Stimulated activated effector memory CD8-positive, alpha-beta T cell treated with anti-CD3 and anti-CD28 coated beads, Interleukin-12 subunit alpha, Interleukin-12 subunit beta, amount 100 ng/mL, for 72 hours (primary cell): ENCODE data around the gene PTBP2.
"Not testable (repeated sequence)": the region's sequence is repeated elsewhere in the genome, so short reads cannot be mapped to it uniquely, and the experiment has no call there.

Experiments
- ATAC-seq: fragments of 150-1000 bp; cut with Tn5 transposase; 2 replicates; pipeline ENCODE4 v1.10.0; 2021
- DNase-seq, 2 donors: peaks; one replicate each; pipeline ENCODE4 v3.0.0; 2021 to 2022; ENCODE audit warnings: low spot score in 2 of 2
- H3K27ac Mint-ChIP-seq: one replicate; pipeline ENCODE4 v1.8.0; 2022; ENCODE audit warnings: mild to moderate bottlenecking, mixed read lengths
- H3K36me3 Mint-ChIP-seq: one replicate; pipeline ENCODE4 v1.8.0; 2022; ENCODE audit warnings: mild to moderate bottlenecking, mixed read lengths
- H3K4me1 Mint-ChIP-seq: one replicate; pipeline ENCODE4 v1.8.0; 2022; ENCODE audit warnings: mixed read lengths
- H3K4me3 Mint-ChIP-seq: one replicate; pipeline ENCODE4 v1.8.0; 2022; ENCODE audit warnings: mild to moderate bottlenecking, mixed read lengths
- H3K9me3 Mint-ChIP-seq: one replicate; pipeline ENCODE4 v1.8.0; 2022; ENCODE audit warnings: mixed read lengths

Gene PTBP2

GRCh38 chr1:96722161-96722922 lies 758 bp downstream of the PTBP2 start:
- Mint-ChIP-seq H3K36me3 (peaks cover 51% of the 10 kb centered on the region), H3K4me3 (peak overlapping the region; percentile 87), H3K27ac (peak overlapping the region; percentile 93), H3K4me1 (peaks cover 33% of the 10 kb centered on the region), H3K9me3 (no peaks in the 10 kb centered on the region)
- peak; percentile 77 for ATAC-seq
- DNase-seq: peak; percentile 43 to 51

- DNase-seq (no peak), ATAC-seq (no peak)
- Mint-ChIP-seq H3K27ac (peak overlapping the region; percentile 93), H3K4me3 (peak overlapping the region; percentile 87), H3K9me3 (no peaks in the 10 kb centered on the region), H3K4me1 (peaks cover 37% of the 10 kb centered on the region), H3K36me3 (peaks cover 57% of the 10 kb centered on the region)
These were observed 1.4 kb downstream of the PTBP2 start for GRCh38 chr1:96722958-96723357.

- peak overlapping the region; percentile 93 for H3K27ac Mint-ChIP-seq
- peaks cover 62% of the 10 kb centered on the region for H3K36me3 Mint-ChIP-seq
- no peak for DNase-seq
- peak overlapping the region; percentile 87 for H3K4me3 Mint-ChIP-seq
- ATAC-seq: no peak
- H3K4me1 Mint-ChIP-seq: peaks cover 40% of the 10 kb centered on the region
- H3K9me3 Mint-ChIP-seq: no peaks in the 10 kb centered on the region
These were observed 1.8 kb downstream of the PTBP2 start for GRCh38 chr1:96723377-96723776.

GRCh38 chr1:96723936-96724335 lies 2.4 kb downstream of the PTBP2 start:
- Mint-ChIP-seq H3K9me3 (no peaks in the 10 kb centered on the region), H3K4me3 (no peak overlapping the region), H3K36me3 (peaks cover 67% of the 10 kb centered on the region), H3K4me1 (peaks cover 43% of the 10 kb centered on the region), H3K27ac (no peak overlapping the region)
- DNase-seq: no peak
- ATAC-seq: no peak

DNA sequence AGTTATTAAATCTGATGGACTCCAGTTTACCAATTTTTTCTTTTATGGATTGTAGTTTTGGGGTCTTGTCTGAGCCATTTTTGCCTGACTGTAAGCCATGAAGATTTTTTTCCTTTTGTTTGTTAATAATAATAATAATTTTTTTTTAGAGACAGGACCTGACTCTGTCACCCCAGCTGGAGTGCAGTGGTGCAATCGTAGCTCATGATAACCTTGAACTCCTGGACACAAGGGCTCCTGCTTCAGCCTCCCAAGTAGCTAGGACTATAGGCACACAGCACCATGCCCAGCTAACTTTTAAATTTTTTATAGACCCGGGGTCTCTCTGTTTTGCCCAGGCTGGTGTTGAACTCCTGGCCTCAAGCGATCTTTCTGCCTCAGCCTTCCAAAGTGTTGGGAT lies 6.3 kb downstream of the PTBP2 start:
- ATAC-seq (no peak), DNase-seq (no peak)
- Mint-ChIP-seq H3K27ac (no peak overlapping the region), H3K36me3 (peaks cover 77% of the 10 kb centered on the region), H3K4me1 (peaks cover 58% of the 10 kb centered on the region), H3K4me3 (no peak overlapping the region), H3K9me3 (no peaks in the 10 kb centered on the region)

- ATAC-seq: no peak
- Mint-ChIP-seq H3K36me3 (peaks cover 77% of the 10 kb centered on the region), H3K4me3 (no peak overlapping the region), H3K27ac (no peak overlapping the region), H3K4me1 (peaks cover 49% of the 10 kb centered on the region), H3K9me3 (no peaks in the 10 kb centered on the region)
- DNase-seq: no peak
These were observed 9.2 kb downstream of the PTBP2 start for GRCh38 chr1:96730574-96731298.

DNA sequence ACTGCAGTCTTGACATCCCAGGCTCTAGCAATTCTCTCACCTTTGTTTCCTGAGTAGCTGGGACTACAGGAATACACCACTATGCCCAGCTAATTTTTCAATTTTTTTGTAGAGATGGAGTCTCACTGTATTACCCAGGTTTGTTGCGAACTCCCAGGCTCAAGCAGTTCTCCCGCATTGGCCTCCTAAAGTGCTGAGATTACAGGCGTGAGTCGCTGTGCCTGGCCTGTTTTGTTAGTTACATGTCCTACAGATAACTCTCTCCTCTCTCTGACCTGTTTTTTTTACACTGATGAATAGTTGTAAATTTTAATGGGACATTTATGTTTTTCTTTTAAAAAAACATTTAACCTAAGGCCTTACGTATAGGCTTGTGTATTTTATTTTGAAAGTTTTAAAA lies 19.8 kb downstream of the PTBP2 start:
- peaks cover 36% of the 10 kb centered on the region for H3K36me3 Mint-ChIP-seq
- no peak for ATAC-seq
- H3K4me3 Mint-ChIP-seq: no peak overlapping the region
- H3K27ac Mint-ChIP-seq: no peak overlapping the region
- no peak for DNase-seq
- H3K4me1 Mint-ChIP-seq: peaks cover 10% of the 10 kb centered on the region
- H3K9me3 Mint-ChIP-seq: no peaks in the 10 kb centered on the region

DNA sequence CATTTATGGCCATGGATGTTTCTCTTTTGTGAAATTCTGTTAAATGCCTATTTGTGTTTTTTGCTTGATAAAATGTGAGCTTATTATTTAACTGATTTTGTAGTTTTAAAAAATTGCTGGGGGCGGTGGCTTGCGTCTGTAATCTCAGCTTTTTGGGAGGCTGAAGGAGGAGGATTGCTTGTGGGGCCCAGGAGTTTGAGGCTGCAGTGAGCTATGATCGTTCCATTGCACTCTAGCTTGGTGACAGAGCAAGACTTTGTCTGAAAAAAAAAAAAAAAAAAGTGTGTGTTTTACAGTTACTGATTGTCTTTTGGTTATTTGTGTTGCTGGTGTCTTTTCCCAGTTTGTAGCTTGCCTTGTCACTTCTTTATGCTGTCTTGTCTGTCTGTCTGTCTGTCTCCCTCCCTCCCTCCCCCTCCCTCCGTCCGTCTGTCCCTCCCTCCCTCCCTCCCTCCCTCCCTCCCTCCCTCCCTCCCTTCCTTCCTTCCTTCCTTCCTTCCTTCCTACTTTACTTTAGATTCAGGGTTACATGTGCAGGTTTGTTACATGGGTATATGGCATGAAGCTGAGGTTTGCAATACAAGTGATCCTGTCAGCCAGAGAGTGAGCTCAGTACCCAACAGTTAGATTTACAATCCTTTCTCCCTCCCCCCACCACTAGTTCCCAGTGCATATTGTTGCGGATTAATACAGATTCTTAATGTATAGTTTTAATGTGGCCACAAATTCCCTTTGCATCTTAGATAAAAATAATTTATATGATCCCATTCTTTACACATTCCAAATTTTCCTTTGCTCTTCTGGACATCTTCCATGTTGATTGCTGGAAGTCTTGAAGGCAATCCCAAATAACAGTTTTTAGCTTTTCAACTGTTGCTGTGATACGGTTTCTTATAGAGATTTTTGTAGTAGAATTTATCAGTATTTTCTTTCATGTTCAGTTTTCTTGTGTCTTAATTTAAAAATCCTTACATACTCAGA lies 25.1 kb downstream of the PTBP2 start:
- H3K36me3 Mint-ChIP-seq: peaks cover 45% of the 10 kb centered on the region
- DNase-seq (no peak), ATAC-seq (no peak)
- H3K27ac Mint-ChIP-seq: no peak overlapping the region
- peaks cover 35% of the 10 kb centered on the region for H3K4me1 Mint-ChIP-seq
- no peak overlapping the region for H3K4me3 Mint-ChIP-seq
- H3K9me3 Mint-ChIP-seq: no peaks in the 10 kb centered on the region

- H3K4me1 Mint-ChIP-seq: peaks cover 35% of the 10 kb centered on the region
- H3K36me3 Mint-ChIP-seq: peaks cover 50% of the 10 kb centered on the region
- no peak overlapping the region for H3K4me3 Mint-ChIP-seq
- H3K27ac Mint-ChIP-seq: no peak overlapping the region
- DNase-seq (no peak), ATAC-seq (no peak)
- no peaks in the 10 kb centered on the region for H3K9me3 Mint-ChIP-seq
These were observed 26.0 kb downstream of the PTBP2 start for GRCh38 chr1:96747565-96747964.

DNA sequence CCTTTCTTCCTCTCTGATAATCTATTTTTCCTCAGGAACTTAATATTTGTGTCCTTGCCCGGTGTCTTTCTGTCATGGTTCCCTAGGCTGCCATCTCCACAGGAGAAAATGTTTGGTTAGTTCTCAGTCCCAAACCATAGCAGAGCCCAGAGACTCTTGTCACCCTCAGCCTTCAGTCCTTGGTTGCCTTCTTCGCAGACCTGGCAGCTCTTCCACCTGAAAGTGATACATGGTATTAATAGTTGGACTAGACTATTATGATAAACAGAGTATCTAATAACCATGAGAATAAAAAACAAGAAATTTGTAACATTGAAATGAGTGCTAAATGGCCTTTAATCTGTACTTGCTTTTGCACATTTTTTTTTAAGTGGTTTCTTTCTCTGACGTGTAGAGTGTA lies 26.5 kb downstream of the PTBP2 start:
- Mint-ChIP-seq H3K27ac (no peak overlapping the region), H3K4me3 (no peak overlapping the region)

GRCh38 chr1:96749618-96750017 lies 28.0 kb downstream of the PTBP2 start:
- H3K36me3 Mint-ChIP-seq: peaks cover 61% of the 10 kb centered on the region
- H3K27ac Mint-ChIP-seq: no peak overlapping the region
- DNase-seq: no peak
- no peak overlapping the region for H3K4me3 Mint-ChIP-seq
- no peaks in the 10 kb centered on the region for H3K9me3 Mint-ChIP-seq
- peaks cover 33% of the 10 kb centered on the region for H3K4me1 Mint-ChIP-seq
- no peak for ATAC-seq

More for the DNA sequence above, 26.5 kb downstream of the PTBP2 start:
- H3K9me3 Mint-ChIP-seq: no peaks in the 10 kb centered on the region
- H3K36me3 Mint-ChIP-seq: peaks cover 50% of the 10 kb centered on the region
- DNase-seq (no peak), ATAC-seq (no peak)
- H3K4me1 Mint-ChIP-seq: peaks cover 35% of the 10 kb centered on the region

DNA sequence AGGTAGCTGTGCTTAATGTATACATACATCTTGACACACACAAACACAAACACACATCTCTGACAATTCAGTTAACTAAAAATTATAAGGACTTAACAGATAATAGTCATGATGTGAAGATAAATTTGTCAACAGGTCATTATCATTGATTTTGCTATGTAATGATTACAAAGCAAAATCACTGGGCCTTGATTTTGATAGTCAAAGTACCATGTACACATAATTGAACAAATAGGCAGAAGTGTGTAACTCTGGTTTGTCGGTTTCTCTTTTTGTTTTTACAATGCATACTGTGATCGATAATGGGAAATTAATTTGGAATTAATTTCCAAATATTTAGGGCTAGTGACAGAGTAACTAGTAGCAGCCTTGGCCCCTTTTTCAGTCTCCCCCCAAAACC lies 30.8 kb downstream of the PTBP2 start:
- H3K9me3 Mint-ChIP-seq: no peaks in the 10 kb centered on the region
- no peak overlapping the region for H3K27ac Mint-ChIP-seq
- H3K36me3 Mint-ChIP-seq: peaks cover 69% of the 10 kb centered on the region
- no peak overlapping the region for H3K4me3 Mint-ChIP-seq
- H3K4me1 Mint-ChIP-seq: peaks cover 17% of the 10 kb centered on the region
- ATAC-seq (no peak), DNase-seq (no peak)

DNA sequence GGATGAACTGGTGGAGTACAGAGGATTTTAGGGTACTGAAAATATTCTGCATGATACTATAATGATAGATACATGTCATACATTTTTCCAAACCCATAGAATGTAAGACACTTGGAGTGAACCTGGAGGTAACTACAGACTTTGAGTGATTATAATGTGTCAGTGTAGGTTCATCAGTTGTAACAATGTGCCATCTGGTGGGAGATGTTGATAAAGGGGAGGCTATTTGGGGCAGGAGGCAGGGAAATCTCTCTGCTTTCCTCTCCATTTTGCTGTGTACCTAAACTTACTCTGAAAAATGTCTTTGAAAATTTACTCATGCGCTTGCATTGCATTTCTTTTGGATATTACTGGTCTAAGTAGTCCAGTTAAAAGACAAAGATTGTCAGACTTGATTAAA lies 35.2 kb downstream of the PTBP2 start:
- DNase-seq: no peak
- no peak overlapping the region for H3K4me3 Mint-ChIP-seq
- peaks cover 49% of the 10 kb centered on the region for H3K36me3 Mint-ChIP-seq
- ATAC-seq: no peak
- no peaks in the 10 kb centered on the region for H3K4me1 Mint-ChIP-seq
- no peaks in the 10 kb centered on the region for H3K9me3 Mint-ChIP-seq
- no peak overlapping the region for H3K27ac Mint-ChIP-seq

DNA sequence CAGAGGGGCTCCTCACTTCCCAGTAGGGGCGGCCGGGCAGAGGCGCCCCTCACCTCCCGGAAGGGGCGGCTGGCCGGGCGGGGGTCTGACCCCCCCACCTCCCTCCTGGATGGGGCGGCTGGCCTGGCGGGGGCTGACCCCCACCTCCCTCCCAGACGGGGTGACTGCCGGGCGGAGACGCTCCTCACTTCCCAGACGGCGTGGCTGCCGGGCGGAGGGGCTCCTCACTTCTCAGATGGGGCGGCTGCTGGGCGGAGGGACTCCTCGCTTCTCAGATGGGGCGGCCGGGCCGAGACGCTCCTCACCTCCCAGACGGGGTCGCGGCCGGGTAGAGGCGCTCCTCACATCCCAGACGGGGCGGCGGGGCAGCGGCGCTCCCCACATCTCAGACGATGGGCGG lies 41.0 kb downstream of the PTBP2 start:
- H3K9me3 Mint-ChIP-seq, DNase-seq, H3K27ac Mint-ChIP-seq, H3K4me3 Mint-ChIP-seq, H3K4me1 Mint-ChIP-seq, ATAC-seq, H3K36me3 Mint-ChIP-seq: not testable (repeated sequence)

DNA sequence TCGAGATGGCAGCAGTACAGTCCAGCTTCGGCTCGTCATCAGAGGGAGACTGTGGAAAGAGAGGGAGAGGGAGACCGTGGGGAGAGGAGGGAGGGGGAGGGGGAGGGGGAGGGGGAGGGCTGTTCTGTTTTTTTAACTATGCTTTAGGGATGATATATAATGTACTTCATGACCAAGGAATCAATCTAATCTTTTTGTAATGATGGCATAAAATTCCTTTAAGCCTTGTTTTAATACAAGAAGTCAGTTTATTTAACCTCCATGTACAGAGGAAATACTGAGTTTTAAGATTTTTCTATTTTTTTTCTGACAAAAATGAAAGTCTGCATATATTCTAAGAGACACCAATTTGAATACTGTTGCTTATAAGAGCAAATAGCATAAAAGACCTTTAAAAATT lies 41.9 kb downstream of the PTBP2 start:
- H3K9me3 Mint-ChIP-seq: no peaks in the 10 kb centered on the region
- no peak overlapping the region for H3K27ac Mint-ChIP-seq
- ATAC-seq: no peak

More for the DNA sequence above, 41.9 kb downstream of the PTBP2 start:
- H3K36me3 Mint-ChIP-seq: peaks cover 4% of the 10 kb centered on the region
- DNase-seq: no peak
- no peak overlapping the region for H3K4me3 Mint-ChIP-seq
- peaks cover 5% of the 10 kb centered on the region for H3K4me1 Mint-ChIP-seq
